ENCODE data around the gene RAX2.
"Not testable (repeated sequence)": the region's sequence is repeated elsewhere in the genome, so short reads cannot be mapped to it uniquely, and the experiment has no call there.

RAX2 gene

DNA sequence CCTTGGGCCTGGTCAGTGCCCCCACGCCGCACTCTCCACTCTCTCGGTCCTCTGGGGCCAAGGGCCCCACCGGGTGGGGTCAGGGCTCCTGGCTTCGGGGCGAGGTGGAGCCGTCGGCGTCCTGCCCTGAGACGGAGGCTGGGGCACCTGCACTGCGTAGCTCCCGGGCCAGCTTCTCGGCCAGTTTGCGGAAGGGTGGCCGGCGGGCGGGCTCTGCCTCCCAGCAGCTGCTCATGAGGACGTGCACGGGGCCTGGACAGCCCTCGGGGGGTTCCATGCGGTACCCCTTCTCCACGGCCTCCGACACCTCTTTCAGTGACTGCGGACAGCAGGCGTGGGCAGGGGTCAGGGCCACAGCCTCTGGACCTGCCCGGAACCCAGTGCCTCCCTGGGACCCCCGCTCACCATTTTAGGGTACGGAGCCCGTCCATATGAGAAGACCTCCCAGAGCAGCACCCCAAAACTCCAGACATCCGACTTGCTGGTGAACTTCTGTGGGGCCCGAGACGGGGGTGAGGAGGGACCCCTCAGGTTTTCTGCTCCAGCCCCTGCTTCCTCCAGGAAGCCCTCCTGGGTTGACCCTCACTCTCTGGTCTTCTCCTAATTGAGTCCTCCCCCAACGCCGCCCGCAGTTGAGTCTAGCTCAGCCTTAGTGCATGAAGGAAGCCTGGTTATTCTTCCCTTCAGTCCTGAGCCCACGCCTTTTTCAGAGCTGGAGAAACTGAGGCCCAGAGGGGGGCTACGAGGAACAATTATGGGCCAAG, 6.3 kb upstream of the RAX2 start:
- DNase-seq (ENCODE audit: low read depth in 2 of 3, low spot score in 1 of 3) = no peak

DNA sequence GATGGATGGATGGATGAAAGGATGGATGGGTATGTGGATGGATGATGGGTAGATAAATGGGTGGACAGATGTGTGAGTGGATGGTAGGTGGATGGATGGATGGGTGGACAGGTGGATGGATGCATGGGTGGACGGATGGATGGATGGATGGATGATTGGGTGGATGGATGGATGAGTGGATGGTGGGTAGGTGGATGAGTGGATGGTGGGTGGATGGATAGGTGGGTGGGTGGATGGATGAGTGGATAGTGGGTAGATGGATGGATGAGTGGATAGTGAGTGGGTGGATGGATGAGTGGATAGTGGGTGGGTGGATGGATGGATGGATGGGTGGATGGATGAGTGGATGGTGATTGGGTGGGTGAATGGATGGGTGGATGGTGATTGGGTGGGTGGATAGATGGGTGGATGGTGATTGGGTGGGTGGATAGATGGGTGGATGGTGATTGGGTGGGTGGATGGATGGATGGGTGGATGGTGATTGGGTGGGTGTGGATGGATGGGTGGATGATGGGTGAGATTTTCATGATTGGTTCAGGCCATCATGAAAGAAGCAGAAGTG, 4.5 kb upstream of the RAX2 start:
- no peak for DNase-seq (ENCODE audit: low read depth in 2 of 3, low spot score in 1 of 3)

DNA sequence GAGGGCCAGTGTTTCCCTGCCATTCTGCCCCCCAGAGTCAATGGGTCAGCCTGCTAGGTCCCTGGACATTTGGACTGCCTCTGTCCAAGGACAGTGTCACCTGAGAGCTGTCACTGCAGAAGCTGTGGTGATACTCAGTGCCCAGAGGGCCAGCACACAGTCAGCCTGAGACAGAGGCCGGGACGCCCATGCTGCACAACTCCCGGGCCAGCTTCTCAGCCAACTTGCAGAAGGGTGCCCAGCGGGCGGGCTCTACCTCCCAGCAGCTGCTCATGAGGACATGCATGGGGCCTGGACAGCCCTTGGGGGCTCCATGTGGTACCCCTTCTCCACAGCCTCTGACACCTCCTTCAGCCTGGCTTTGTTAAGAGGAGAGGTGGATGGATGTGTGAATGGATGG, 3.8 kb upstream of the RAX2 start:
- DNase-seq (ENCODE audit: low read depth in 2 of 3, low spot score in 1 of 3) = no peak

DNA sequence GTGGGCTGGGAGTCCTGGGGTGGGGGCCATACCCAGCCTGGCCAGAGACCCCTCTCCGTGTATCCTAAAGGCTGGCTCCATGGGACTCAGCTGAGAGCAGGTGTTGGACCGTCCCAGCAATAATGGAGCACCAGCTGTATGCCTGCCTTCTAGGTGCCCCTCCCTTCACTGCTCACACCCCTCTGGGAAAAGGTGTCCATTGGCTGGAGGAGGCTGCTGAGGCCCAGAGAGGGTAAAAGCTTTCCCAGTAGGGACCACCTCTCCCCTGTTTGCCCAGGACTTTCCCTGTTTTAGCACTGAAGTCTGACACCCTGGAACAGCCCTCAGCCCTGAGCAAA, 3.3 kb upstream of the RAX2 start:
- DNase-seq (ENCODE audit: low read depth in 2 of 3, low spot score in 1 of 3) = no peak

DNA sequence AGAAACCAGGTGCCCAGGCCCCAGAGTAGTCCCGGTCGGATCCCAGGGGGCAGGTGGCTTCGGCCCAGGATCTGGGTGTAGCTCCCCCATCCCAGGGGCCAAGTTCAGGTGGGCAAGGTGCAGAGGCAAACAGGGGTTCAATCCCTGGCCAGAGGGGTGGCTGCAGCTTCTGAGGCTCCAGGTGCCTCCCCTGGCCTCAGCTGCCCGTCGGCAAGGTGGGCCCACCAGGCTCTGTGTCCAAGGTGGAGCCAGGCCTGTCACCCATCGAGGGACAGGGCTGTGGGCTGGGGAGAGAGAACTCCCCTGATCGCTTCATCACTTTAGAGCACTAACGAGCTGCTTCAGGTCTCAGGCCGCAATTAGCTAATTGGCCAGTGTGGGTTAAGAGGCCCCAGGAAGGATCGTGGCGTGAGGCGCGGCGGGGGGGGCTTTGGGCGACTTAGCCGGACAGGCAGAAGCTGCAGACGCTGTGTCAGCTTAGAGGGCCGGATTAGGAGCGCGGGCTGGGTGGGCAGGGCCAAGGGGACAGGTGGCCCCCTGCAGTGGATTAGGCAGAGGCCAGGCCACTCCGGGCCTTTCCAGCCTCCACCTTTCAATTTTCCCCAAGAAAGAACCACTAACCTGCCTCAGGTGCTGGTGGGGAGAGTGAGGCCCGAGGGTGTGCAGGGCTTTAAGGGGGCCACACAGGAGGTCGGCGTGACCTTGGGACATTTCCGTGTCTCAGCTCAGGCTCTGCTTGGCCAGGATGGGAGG, 2.8 kb upstream of the RAX2 start:
- DNase-seq (ENCODE audit: low read depth in 2 of 3, low spot score in 1 of 3) = no peak

DNA sequence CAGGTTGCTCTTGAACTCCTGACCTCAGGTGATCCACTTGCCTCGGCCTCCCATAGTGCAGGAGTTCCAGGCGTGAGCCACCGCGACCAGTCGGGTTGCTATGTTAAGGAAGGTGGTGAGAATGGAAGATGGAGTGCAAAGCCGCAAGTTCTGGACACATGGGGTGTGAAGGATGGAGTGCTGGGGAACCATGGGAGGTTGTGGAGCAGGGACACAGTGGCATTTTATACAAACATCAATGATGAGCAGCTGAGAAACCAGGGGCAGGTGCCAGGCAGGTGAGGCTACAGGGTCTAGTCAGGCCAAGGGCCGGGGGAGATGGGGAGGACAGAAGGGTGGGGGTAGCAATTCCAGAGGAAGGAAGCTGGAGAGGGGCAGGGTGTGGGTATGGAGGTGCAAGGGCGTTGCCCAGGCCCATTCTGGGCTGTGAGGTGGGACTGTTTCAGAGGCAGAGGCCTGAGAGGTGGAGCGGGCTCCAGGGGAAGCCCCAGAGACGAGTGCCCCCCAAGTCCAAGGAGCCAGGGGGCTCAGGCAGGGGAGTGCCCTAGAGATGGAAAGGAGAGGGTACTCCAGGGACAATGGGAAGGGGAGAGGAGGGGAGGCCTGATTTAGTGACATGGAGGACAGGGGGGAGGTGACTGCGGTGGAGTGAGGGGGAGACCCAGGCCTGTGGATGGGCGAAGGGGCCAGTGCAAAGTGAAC, 1.9 kb upstream of the RAX2 start:
- DNase-seq (ENCODE audit: low read depth in 2 of 3, low spot score in 1 of 3) = no peak

DNA sequence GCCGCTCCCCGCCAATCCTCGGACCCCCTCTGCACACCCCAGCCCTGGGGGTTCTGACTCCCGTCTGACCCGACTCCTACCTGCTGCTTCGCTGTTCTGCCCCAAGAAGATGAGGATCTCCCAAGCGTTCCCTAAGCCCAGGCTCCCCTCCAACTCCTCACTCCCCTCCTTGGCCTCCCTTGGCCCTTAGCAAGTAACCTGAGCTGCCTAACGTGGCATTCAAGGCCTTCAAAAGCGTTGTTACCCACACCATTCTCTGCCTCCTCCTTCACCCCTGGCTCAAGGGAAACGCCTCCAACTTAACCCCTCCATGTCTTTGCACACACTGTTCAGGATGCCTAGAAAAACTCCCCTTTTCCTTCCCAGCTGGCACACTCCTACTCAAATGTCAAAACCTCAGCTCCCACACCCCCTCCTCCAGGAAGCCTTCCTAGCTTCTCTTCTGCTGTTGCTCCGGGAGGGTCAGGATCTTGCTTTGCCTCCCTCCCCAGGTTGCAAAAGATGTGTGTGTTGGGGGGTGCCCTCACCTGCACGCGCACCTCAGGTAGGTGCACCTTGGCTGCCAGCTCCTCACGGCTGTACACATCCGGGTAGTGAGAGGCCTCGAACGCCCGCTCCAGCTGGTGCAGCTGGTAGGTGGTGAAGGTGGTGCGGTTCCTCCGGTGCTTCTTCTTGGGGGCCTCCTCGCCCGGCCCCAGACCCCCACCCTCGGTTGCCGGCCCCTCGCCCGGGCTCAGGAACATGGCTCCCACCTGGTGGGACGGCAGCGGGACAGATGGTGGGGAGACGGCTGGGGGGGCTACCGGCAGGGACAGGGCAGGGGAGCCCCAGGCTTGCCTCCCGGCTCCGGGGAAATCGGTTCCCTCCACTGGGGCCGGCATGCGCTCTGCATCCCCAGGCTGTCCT, 775 bp downstream of the RAX2 start:
- DNase-seq (ENCODE audit: low read depth in 2 of 3, low spot score in 1 of 3) = no peak

DNA sequence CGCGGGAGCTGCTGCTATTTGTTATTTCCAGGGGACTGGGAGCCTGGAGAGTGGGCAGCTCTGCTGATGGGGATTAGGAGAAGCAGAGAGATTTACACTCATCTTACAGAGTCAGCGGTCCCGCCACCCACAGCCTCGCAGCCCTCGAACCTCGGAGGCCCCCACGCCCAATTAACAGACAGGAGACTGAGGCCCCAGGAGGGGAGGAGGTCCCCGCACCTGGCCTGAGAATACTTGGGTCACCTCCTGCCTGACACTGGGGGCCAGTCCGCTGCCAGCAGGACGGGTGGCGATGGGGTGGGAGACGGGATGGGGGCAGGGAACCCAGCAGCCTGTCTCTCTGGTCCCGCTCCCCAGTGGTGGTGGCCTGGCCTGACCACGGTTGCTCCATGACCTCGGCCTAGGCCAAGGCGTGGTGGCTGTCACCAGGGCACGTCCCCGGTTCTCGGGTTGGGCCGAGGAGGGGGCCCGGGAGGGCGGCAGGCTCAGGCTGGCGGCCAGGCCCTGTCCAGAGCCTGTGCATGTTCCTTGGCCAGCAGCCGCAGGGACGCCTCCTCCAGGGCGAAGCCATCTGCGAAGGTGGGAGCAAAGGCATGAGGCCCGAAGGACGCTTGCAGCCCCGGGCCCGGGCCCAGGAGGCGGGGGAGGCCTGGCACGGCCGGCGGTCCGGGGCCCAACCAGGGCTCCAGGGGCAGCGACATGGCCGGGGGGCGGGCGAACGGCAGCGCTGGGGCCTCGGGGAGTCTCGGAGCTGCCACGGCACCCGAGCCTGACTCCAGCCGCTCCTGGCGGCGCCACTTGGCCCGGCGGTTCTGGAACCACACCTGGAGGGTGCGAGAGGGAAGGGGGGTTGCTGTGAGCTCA, 1.7 kb downstream of the RAX2 start:
- DNase-seq (ENCODE audit: low read depth in 2 of 3, low spot score in 1 of 3) = no peak

DNA sequence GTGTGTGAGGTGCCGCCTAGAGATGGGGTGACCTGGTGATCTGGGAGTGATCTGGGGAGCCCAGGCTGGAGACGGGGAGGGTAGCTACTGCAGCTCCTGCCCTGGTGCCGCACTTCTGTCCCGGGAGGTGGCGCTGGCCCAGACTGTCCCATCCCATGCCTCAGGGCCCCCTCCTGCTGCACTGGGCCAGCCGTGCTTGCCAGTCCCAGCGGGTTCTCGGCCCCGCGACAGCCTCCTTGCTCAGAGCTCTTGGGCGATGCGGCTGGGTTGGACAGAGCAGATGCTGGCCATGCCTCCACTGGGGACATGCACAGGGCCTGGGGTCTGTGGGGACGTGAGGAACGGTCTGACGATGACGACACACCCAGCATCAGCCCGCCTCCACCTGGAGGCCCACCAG, 2.5 kb downstream of the RAX2 start:
- DNase-seq (ENCODE audit: low read depth in 2 of 3, low spot score in 1 of 3) = no peak

DNA sequence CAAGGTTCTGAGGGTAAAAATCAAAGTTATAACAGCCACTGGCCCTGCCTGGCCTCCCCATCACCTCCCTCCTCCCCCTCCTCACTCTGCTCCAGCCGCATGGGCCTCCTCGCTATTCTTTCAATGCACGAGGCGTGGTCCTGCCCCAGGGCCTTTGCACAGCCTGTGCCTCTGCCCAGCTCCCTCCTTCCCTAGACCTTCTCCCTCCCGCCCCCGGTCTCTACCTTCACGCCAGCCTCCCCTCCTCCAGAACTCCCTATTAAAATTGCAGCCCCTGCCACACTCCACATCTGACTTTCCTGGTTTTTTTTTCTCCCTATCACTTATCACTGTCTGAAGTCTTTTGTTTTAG, 3.3 kb downstream of the RAX2 start:
- DNase-seq (ENCODE audit: low read depth in 2 of 3, low spot score in 1 of 3) = no peak

DNA sequence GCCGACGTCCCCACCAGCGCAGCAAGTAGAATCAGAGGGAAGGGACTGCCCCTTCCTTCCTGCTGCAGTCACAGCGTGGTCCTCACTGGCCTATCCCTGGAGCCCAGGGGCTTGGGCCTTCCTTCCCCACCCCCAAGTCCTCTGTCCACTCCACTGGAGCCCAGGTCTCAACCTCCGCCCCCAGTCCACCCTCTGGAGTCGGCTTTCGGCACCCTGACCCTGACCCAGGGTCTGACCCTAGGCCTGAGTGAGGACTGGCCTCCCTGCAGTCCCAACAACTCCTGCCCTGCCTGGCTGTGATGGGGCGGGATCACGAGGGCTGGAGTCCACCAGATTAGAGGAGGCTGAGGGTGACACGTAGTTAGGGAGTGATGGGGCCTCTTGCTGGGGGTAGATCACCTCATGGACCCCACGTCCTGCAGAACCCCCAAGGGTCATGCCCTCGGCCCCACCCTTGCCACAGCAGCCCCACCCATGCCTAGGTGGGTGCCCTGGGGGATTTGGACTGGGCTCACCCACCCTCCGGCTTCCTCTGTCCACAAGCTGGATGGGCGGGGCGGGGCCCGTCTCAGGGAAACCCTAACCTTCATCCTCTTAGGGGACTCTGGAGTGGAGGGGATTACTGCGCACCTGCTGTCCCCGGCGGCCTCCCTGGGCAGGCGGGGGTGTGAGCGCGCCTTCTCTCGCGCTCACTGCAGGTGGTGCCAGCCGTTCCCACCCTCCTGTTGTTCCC, 3.8 kb downstream of the RAX2 start:
- DNase-seq (ENCODE audit: low read depth in 2 of 3, low spot score in 1 of 3) = no peak

DNA sequence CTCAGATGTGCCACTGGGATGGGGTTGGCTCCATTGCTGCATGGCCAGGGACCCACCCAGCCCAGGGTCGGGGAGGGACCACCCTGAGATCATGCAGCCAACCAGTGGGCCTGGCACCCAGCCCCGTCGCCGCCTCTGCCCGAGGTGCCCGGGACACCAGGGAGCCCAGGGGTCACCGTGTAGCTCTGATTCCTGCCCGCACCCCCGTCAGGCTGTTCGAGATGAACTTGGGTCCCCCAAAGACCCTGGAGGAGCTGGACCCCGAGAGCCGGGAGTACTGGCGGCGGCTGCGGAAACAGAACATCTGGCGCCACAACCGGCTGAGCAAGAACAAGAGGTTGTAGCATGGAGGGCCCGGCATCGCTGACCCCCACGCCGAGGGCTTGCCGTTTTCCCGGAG, 5.0 kb downstream of the RAX2 start:
- DNase-seq (ENCODE audit: low read depth in 2 of 3, low spot score in 1 of 3) = no peak

DNA sequence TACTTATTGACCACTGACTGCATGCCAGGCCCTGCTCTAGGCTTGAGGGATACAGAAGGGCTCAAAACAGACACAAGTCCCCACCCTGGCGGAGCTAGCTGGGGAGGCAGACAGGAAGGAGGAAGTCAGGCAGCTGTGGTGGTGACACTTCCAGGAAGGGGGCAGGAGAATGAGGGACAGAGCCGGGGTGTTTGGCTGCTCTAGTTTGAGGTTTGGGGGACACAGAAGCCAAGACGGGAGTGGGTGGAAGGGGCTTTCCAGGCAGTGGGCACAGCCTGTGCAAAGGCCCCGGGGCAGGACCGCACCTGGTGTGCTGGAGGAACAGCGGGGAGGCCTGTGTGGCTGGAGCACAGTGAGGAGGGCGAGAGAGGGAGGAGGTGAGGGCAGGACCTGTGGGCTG, 5.5 kb downstream of the RAX2 start:
- no peak for DNase-seq (ENCODE audit: low read depth in 2 of 3, low spot score in 1 of 3)

DNA sequence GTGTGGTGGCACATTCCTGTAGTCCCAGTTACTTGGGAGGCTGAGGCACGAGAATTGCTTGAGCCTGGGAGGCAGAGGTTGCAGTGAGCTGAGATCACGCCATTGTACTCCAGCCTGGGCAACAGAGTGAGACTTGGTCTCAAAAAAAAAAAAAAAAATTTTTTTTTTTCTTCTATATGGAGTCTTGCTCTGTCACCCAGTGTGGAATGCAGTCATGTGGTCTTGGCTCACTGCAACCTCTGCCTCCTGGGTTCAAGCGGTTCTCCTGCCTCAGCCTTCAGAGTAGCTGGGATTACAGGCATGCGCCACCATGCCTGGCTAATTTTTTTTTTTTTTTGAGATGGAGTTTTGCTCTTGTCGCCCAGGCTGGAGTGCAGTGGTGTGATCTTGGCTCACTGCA, 6.3 kb downstream of the RAX2 start:
- DNase-seq (ENCODE audit: low read depth in 2 of 3, low spot score in 1 of 3) = not testable (repeated sequence)

DNA sequence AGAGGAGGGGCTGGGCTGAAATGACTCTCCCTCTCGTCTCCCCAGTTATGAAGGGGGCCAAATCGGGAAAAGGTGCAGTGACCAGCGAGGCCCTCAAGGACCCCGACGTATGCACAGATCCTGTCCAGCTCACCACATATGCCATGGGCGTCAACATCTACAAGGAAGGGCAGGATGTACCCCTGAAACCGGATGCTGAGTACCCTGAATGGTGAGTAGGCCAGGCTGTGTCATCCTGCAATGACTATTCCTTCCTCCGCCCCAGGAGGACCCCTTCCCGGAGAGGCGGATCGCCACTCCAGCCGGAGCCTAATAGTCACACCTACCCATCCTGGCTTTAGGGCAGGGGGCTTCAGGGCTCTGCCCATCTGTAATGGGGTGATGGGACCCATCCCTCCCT, 6.9 kb downstream of the RAX2 start:
- DNase-seq (ENCODE audit: low read depth in 2 of 3, low spot score in 1 of 3) = no peak

DNA sequence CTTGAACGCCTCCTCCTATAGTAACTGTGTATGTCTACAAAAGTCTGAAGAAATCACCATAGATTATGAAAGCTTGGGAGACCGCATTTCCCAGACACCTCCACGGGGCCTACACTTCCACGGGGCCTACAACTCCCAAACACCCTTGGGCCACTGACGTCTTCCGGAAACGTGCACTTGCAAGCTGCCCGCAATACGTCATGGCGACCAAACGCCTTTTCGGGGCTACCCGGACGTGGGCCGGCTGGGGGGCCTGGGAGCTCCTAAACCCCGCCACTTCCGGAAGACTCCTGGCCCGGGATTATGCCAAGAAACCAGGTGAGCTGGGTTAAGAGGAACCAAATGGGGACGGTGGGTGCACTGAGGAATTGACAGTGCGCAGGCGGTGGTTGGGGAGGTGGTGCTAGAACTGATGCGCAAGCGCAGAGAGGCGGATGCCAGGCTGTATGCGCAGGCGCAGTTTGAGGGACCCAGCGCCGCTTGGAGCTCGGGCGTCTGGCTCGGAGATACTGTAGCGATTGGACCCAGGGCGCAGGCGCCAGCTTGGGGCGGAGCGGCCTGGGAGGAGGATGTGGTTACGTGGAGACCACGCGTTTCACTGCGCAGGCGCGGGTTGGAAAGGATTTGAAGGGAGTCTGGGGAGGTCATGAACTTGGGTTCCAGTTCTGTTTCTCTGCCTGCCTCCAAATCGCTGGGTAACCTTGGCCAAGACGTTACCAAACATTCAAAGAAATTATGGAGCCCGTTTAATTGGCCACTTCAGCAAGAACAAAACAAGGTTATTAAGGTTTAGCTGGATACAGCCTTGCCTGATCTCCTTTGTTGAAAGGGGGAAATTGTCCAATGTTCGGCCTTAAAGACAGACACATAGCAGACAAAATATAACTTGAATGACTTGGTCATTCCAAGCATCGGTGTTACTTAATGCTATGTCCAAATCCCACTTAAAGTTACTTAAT, 9.2 kb downstream of the RAX2 start, which contains the start of gene MRPL54:
MRPL54 (plus strand) TSS at position 182 of the 959 bp plus-strand sequence; CDS start at position 201, 19 bp downstream.
- DNase-seq (ENCODE audit: low read depth in 2 of 3, low spot score in 1 of 3) = peak; percentile 98 to 99 (median 98)

DNA sequence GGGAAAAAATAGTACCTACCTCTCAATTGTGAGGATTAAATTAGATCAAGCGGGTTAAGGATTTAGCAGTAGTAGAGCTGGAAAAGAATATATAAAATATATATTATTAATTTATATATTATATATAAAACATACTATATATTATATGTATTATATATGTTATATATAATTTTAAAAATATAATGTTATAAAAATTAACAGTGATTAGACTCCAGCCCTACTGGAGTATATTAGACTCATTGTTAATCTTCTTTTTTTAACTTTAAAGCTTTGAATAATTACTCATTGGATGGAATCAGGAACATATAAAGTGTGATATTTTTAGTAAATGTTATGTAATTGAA, 9.9 kb downstream of the RAX2 start:
- DNase-seq (ENCODE audit: low read depth in 2 of 3, low spot score in 1 of 3) = no peak

Data from stimulated activated CD4-positive, alpha-beta T cell treated with anti-CD3 and anti-CD28 coated beads, Interleukin-12 subunit alpha, Interleukin-12 subunit beta, amount 100 ng/mL, for 48 hours (primary cell).